GM19468 (cell line): ENCODE measurements around the gene CEBPZOS.
"Not testable (repeated sequence)": the region's sequence is repeated elsewhere in the genome, so short reads cannot be mapped to it uniquely, and the experiment has no call there.

ENCODE experiments used
- ATAC-seq: cut with Tn5 transposase; IDR thresholded peaks from one replicate; pipeline ENCODE4 v1.9.1; 2021; ENCODE audit warnings: mild to moderate bottlenecking, moderate library complexity, moderate number of reproducible peaks; ENCODE audit not compliant: unreplicated experiment; ENCODE audit errors: extremely low read depth

The CEBPZOS gene

GRCh38 chr2:37189452-37190153, 6.7 kb upstream of the CEBPZOS start:
- no peak for ATAC-seq

DNA sequence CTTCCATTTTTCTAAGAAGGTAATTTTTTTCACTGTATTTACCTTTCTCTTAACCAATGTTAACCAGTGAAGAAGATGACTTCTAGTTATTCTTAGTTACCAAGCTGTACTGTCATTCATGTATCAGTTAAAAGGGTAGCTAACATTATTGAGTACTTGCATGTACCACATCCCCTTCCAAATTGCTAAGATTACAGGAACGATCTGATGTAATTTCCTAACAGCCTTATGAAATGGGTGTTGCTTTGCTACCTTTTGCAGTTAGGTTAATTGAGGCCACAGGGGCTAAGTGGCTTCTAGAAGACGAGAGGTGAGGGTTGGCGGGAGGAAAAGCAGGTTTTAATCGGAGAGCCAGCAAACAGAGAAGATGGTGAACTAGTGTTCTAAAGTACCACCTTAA, 6.0 kb upstream of the CEBPZOS start:
- no peak for ATAC-seq

DNA sequence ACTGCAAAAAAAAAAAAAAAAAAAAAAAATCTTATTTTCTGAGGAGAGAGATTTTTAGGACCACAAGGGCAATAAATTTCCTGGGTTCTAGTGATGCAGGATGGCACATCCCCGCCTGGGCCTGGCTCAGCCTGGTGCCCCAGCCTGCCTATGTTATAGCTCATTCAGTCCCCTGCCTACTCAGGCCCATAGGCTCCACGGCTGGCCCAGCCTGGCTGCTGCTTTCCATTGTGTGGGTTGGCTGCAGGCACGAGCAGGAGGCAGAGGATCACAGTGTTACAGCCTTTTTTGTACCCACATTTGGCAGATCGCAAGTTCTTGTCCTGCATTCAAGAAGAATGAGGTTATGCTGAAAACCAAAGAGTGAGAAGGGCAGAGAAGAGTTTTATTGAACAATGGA, 5.0 kb upstream of the CEBPZOS start:
- ATAC-seq = no peak

- ATAC-seq = no peak
Observed at GRCh38 chr2:37191747-37192146, 4.5 kb upstream of the CEBPZOS start.

DNA sequence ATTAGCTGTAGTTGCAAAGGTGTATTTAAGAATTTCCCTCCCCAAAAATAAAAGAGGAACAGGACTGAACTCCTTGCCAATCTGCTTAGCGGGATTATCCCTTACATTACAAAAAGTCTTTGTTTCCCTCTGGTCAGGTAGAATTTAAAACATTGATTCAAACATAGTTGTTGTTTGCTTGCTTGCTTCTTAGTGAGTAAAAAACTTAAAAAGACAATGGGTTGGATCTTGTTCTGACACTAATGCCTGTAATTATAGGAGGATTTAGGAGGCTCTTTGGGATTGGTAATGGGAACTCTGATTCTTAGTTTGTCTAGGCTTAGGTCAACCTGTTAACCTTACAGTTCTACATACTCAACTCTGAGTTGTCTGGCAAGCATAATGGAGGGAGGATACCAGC, 3.7 kb upstream of the CEBPZOS start:
- no peak for ATAC-seq

DNA sequence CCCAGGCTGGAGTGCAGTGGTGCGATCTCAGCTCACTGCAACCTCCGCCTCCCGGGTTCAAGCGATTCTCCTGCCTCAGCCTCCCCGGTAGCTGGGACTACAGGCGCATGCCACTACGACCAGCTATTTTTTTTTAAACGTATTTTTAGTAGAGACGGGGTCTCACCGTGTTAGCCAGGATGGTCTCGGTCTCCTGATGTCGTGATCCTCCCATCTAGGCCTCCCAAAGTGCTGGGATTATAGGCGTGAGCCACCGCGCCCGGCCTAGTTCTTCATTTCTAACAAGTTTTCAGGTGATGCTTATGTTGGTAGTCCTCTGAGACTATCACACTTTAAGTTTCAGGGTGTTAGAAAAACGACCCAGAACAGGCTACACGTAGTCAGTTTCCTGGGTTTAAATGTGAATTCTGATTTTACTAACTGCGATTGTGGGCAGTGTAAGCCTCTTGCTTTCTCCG, 405 bp upstream of the CEBPZOS start:
- ATAC-seq = not testable (repeated sequence)

DNA sequence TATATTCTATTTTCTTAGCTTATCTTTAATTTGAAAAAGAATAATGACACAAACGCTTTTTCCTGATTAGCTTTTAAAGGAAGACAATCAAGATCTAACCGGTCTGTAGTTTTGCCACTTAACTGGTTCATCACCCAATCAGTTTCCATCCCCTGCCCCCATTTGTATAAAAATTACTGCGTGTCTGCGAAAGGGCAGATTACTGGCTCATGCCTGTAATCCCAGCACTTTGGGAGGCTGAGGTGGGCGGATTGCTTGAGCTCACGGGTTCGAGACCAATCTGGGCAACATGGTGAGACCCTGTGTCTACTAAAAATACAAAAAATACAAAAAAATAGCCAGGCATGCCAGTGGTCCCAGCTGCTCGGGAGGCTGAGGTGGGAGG, 2.4 kb downstream of the CEBPZOS start:
- no peak for ATAC-seq

GRCh38 chr2:37201208-37201607, 4.9 kb downstream of the CEBPZOS start:
- no peak for ATAC-seq

DNA sequence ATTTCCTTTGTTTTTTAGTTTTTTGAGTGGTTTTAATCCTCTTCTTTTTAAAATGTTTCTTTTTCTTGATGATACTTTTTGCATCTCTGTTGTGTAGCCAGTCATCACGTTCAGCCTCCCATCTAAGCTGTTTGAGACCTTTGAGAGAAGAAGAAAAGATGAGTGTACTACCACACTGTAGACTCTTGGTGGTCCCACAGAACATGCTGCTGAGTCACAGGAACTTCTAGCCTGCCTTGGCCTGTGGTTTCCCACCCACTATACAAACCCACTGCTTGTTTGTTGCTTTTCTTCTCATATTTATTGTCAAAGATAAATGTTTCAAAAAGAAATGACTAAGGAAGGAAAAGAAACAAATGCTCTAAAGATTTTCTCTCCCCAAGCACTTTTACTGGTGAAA, 5.5 kb downstream of the CEBPZOS start:
- no peak for ATAC-seq

- no peak for ATAC-seq
Observed at GRCh38 chr2:37203708-37204107, 7.4 kb downstream of the CEBPZOS start.

- ATAC-seq = not testable (repeated sequence)
Observed at GRCh38 chr2:37205071-37205661, 8.9 kb downstream of the CEBPZOS start.

GRCh38 chr2:37205689-37206341, 9.5 kb downstream of the CEBPZOS start:
- no peak for ATAC-seq

DNA sequence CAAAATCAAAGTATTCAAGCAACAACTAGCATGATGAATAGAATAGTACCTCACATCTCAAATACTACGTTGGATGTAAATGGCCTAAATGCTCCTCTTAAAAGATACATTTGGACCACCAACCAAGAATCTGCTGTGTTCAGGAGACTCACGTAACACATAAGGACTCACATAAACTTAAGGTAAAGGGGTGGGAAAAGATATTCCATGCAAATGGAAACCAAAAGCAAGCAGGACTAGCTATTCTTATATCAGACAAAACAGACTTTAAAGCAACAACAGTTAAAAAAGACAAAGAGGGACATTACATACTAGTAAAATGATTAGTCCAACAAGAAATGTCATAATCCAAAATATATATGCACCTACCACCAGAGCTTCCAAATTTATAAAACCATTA, 10.5 kb downstream of the CEBPZOS start:
- ATAC-seq = not testable (repeated sequence)

GRCh38 chr2:37211212-37211611, 14.9 kb downstream of the CEBPZOS start:
- ATAC-seq = no peak

DNA sequence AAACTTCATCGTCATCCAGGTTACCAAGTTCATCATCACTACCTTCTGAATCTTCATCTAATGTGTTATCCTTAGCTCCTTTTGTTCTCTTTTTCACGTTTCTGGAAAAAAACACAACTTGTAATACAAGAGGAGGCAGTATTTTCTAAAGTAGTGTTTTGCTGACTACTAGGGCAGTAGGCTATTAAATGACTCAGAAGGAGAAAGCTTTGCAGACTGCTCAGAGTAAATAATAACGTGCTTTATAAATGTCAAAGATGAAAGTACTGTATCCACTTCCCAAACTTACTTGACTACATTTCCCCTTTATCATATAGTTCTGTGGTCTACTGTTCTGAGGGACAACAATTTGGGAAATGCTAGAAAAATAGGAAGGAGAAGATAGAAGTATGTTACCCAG, 15.6 kb downstream of the CEBPZOS start:
- ATAC-seq = no peak

DNA sequence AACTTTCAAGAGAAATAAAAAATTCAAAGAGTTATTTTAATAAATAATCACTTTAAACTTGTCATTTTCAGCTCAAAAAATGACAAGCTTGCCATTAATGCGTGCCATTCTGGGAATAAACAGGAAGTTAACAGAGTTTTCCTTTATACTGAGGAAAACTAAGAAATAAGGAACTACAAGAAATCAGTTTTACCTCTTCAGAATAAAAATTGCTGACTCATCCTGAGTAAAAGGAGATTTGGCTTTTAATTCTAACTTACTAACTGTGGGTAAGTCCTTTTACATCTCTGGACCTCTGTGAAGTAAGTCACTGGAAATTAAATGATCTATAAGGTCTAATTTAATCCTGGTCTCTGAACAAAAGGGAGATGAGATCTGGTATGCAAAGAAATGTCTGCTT, 19.0 kb downstream of the CEBPZOS start:
- no peak for ATAC-seq

DNA sequence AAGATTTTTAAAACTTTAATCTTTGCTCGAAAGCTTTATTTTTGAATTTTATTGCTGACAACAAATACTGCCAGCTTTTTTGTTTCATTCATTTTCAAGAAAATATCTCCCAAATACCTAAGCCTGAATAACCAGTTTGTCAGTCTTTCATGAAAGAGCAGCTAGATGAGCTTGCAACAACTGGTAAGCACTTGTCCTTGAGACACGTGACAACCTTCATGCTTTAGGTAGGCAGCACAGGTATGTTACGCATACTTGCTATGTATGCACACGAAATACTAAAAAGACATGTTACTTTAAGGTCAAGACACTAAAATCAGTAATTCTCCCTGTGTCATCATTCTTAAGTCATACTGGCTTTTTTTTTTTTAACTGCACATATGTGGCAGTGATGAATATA, 22.8 kb downstream of the CEBPZOS start:
- no peak for ATAC-seq

DNA sequence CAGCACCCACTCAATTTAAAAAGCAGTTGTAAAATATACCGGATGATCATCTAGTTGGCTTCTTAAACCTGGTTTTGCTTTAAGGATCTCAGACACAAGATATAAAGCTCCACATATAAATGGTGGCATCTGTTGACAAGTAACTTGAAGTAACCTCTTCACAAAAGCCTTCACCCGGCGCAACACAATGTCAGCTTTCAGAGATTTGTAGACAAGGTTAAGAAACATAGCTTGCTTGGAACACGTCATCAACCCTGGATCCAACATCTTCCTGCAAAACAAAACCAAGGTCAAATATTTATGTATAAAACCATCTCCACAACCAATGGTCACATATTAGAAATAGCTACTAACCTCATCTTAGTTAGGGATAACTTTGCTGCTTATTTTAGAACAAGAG, 26.8 kb downstream of the CEBPZOS start:
- ATAC-seq = no peak

DNA sequence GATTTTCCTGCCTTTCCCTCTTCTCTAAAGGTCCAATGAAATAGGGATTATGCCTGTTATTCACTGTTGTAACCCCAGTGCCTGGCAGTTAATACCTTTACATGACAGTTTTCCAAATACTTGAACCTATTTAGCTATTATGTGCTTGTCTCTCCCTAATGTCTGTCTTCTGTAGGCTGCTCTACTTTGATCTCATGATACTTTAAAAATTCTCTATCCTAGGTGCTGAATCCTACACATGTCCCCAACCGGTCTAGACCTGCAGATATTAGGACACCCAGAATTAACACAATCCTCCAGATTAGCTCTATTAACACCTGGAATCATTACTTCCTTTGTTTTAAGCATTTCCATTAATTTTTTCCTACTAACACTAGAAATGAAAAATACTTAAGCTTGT, 27.8 kb downstream of the CEBPZOS start:
- ATAC-seq = no peak

GRCh38 chr2:37225129-37225528, 28.8 kb downstream of the CEBPZOS start:
- not testable (repeated sequence) for ATAC-seq

GRCh38 chr2:37226863-37227262, 30.6 kb downstream of the CEBPZOS start:
- ATAC-seq = no peak

DNA sequence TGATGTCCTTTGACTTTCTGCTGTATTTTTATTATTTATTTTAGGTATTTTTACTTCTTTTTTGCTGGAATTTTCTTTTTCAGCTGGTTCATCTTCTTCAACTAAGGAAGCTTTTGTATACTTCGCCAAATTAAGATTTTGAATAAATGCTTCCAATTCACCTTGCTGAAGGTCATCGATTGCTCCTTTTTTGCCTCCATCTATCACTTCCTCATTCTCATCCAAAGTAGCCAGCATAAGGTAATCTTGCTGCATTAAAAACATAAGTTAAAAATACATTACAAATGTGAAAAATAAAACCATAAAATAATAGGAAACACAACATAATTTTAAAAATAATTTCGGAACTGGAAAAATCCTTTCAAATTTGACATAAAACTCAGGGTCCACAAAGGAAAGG, 32.5 kb downstream of the CEBPZOS start:
- ATAC-seq = no peak
